Cardiac muscle cell (in vitro differentiated cells and primary cell): ENCODE results near the gene PNPLA6. TPM values are rescaled to one million over a fixed set of nuclear protein-coding genes. Genes with fewer than 3 reads are reported as not detected.

Experiments used
- DNase-seq, 2 donors: peaks; one replicate each; pipeline versions ENCODE4 v3.0.0 to v3.0.0-alpha.2; 2010 to 2017; ENCODE audit warnings: low read depth in 1 of 2, low spot score in 1 of 2
- H3K27ac ChIP-seq: fragments of 200-600 bp; sonication (generic); 2 replicates; pipeline ENCODE4 v1.5.1; 2016
- H3K27me3 ChIP-seq: fragments of 200-600 bp; sonication (generic); 2 replicates; pipeline ENCODE4 v1.6.0; 2016; ENCODE audit warnings: control low read depth
- H3K36me3 ChIP-seq: fragments of 200-600 bp; sonication (generic); 2 replicates; pipeline ENCODE4 v1.5.1; 2016; ENCODE audit warnings: control low read depth
- H3K4me1 ChIP-seq: fragments of 200-600 bp; sonication (generic); 2 replicates; pipeline ENCODE4 v1.8.1; 2017; ENCODE audit warnings: low read depth, mild to moderate bottlenecking, mixed run types
- H3K4me3 ChIP-seq: fragments of 200-600 bp; sonication (generic); 2 replicates; pipeline ENCODE4 v1.5.1; 2016; ENCODE audit warnings: mild to moderate bottlenecking
- H3K9me3 ChIP-seq: fragments of 200-600 bp; sonication (generic); 2 replicates; pipeline ENCODE4 v1.5.1; 2017; ENCODE audit warnings: low read depth, mild to moderate bottlenecking, control low read depth
- polyA plus RNA-seq: library from polyadenylated mRNA; unstranded; fragments of >200 nt; fragmentation: Nextera tagmentation; extraction: Ambion mirVana; gene quantifications from 2 replicates; pipeline ENCODE4 v1.2.1, GENCODE V29; 2016
- total RNA-seq: library from RNA; depleted of rRNA; stranded (reverse); fragments of >200 nt; gene quantifications from 2 replicates; pipeline ENCODE4 v1.2.3, GENCODE V29; 2016
- TF ChIP-seq, protein P1 (sequence below): IDR thresholded peaks from 2 replicates; pipeline ENCODE4 v1.5.1; 2012; ENCODE audit warnings: low read depth, mild to moderate bottlenecking, low read length

PNPLA6 gene
- total and polyA plus RNA-seq, 2 experiments from 2014 or later, result 29.3 to 56.4 TPM

DNA sequence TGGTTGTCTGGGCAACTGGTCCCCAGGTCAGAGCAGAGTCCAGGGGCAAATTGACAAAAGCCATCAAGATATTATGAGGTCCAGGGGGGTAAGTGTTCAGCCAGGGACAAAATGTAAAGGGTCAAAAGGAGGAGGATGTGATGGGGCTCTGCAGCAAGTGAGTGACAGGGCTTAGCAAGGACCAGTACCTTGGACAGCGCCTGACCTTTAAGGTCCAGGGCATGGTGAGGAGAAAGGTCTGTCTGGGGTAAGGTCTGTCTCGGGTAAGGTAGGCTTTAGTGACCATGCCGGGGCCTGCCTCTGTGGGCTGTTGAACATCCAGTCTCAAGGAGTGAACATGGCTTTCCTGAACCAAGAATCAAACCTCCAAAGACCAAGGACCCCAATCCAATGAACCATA is 25.9 kb upstream of the PNPLA6 start:
- no peaks in the 10 kb centered on the region for H3K36me3 ChIP-seq
- no peak overlapping the region for H3K4me3 ChIP-seq
- TF ChIP-seq, protein P1, sequence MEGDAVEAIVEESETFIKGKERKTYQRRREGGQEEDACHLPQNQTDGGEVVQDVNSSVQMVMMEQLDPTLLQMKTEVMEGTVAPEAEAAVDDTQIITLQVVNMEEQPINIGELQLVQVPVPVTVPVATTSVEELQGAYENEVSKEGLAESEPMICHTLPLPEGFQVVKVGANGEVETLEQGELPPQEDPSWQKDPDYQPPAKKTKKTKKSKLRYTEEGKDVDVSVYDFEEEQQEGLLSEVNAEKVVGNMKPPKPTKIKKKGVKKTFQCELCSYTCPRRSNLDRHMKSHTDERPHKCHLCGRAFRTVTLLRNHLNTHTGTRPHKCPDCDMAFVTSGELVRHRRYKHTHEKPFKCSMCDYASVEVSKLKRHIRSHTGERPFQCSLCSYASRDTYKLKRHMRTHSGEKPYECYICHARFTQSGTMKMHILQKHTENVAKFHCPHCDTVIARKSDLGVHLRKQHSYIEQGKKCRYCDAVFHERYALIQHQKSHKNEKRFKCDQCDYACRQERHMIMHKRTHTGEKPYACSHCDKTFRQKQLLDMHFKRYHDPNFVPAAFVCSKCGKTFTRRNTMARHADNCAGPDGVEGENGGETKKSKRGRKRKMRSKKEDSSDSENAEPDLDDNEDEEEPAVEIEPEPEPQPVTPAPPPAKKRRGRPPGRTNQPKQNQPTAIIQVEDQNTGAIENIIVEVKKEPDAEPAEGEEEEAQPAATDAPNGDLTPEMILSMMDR, result no peak
- no peaks in the 10 kb centered on the region for H3K9me3 ChIP-seq
- H3K4me1 ChIP-seq, result peaks cover 6% of the 10 kb centered on the region
- H3K27me3 ChIP-seq, result no peaks in the 10 kb centered on the region
- peak in 1 of 2 donors; percentile 69 for DNase-seq
- no peak overlapping the region for H3K27ac ChIP-seq

DNA sequence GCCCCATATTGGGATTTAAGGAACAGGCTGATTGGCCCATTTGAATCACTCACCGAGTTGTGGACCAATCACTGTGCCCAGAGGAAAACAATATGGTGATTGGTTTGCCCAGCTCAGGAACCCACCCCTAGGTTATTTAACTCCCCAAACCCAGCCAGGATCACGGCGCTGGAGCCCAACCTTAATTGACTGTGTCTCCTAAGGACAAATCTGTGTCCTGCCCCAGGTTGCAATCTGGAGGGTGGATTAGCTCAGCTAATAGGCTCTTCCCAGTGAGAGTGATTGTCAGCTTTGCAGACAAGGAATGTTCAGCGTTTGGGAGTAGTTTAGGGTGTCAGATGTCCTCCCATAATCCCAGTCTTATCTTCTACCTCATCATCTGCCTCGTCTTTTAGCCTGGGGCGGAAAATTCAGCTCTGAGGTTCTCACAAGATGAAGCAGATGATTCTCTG is 23.1 kb upstream of the PNPLA6 start:
- TF ChIP-seq, protein P1, result no peak
- Histone ChIP-seq H3K9me3 (no peaks in the 10 kb centered on the region), H3K36me3 (no peaks in the 10 kb centered on the region), H3K27ac (no peak overlapping the region), H3K27me3 (no peaks in the 10 kb centered on the region), H3K4me3 (no peak overlapping the region), H3K4me1 (no peaks in the 10 kb centered on the region)
- no peak for DNase-seq

DNA sequence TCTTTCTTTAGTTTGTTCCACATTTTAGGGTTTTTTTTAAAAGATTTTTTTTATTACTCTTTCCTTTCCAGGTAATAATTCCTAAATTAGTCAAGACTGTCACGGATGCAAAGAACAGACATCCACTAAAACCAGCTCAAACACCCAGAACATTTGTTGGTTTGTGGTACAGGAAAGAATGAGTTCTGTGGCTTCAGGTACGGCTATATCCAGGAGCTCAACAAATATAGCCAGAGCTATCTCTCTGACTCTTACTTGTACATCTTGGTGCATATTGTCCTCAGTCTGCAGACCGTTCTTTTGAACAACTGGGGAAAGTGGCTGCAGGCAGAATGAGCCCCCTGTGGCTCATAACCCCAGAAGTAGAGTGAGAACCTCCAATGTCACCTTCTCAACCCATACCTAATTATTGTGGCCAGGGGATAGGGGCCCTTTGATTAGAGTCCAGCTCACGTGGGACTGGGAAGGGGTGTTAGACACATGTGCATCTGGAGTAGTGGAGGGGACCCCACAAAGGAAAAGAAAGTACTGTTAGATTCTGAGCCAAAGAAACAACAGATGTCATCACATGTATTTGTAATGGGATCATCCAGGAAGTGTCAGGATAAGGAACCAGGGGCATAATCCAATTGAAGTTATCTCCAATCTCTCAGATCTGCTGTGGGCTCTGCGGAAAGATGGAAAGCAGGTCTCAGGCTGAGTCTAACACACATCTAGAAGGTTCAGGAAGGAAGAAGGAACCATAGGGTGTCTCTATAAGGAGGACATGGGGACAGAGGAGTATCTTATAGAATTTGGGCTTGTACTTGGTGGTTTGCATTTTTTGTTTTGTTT is 21.5 kb upstream of the PNPLA6 start:
- H3K27me3 ChIP-seq, result no peaks in the 10 kb centered on the region
- H3K27ac ChIP-seq, result no peak overlapping the region
- H3K36me3 ChIP-seq, result no peaks in the 10 kb centered on the region
- no peak overlapping the region for H3K4me3 ChIP-seq
- H3K9me3 ChIP-seq, result no peaks in the 10 kb centered on the region
- H3K4me1 ChIP-seq, result no peaks in the 10 kb centered on the region
- TF ChIP-seq, protein P1, result no peak
- no peak for DNase-seq

DNA sequence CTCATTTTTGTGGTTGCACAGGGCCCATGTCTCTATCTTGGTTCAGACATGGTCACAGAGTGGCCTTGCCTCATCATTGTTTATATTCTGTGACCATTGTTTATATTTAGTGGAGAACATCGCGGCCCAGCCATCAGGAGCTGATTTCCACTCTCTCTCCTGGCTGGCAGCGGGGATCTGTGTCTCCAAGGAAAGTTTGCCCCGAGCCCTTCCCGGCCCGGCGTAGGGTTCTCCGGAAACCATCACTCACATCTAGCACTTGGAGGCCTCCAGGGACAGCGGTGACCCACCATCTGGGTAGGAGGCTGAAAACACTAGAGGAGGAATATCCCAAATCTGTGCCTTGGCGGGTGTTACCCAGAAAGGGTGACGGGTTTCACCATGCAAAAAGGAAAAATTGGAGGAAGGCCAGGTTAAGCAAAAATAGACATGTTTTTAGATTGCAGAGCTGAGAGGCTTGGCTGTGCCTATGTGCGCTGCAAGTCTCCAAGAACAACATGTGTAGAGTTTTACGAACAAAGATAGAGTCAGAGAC is 20.3 kb upstream of the PNPLA6 start:
- TF ChIP-seq, protein P1, result no peak
- DNase-seq, result no peak
- H3K4me1 ChIP-seq, result no peaks in the 10 kb centered on the region

DNA sequence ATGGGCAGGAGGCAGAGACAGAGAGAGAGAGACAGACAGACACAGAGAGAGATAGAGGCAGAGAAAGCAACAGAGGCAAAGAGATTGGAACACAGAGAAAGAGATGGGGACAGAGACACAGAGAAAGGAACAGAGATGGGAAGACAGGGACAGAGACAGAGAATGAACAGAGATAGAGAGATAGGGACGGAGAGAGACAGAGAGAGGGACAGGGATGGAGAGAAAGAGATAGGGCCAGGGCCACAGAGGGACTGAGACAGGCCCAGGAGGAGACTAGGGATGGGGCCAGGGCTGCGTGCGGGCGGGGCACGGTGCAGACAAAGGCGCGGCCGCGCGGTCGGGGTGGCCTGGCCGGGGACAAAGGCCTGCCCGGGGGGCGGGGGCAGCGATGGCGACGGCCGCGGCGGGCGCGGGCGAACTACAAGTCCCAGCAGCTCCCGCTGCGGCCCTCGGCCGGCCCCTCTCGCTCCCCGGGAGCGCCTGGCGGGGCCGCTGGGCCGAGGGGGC is 19.8 kb upstream of the PNPLA6 start, which contains the start of gene ZNF358:
Gene ZNF358 (plus strand): TSS at position 459 of the 507 bp plus-strand sequence. CDS start 3,140 bp downstream, outside the sequence.
- H3K4me3 ChIP-seq, result peak within 1 kb of the TSS; percentile 99
- peaks cover 2% of the 10 kb centered on the region for H3K36me3 ChIP-seq
- H3K4me1 ChIP-seq, result no peaks in the 10 kb centered on the region
- peak within 1 kb of the TSS; percentile 62 for H3K27ac ChIP-seq
- DNase-seq, result peak; percentile 76 to 90
- TF ChIP-seq, protein P1, result no peak
- no peaks in the 10 kb centered on the region for H3K27me3 ChIP-seq
- H3K9me3 ChIP-seq, result no peaks in the 10 kb centered on the region

More for the DNA sequence above, 20.3 kb upstream of the PNPLA6 start:
- Histone ChIP-seq H3K27me3 (no peaks in the 10 kb centered on the region), H3K36me3 (peaks cover 2% of the 10 kb centered on the region), H3K27ac (peak overlapping the region; percentile 19), H3K9me3 (no peaks in the 10 kb centered on the region), H3K4me3 (peak overlapping the region; percentile 25)
